NCI-H748 (cell line): ENCODE data around the gene ARHGAP40.

ENCODE experiments used
- DNase-seq: peaks from one replicate; lab custom pipeline; 2025; ENCODE audit not compliant: unreplicated experiment; lab: John Stamatoyannopoulos, UW

ARHGAP40 gene

DNA sequence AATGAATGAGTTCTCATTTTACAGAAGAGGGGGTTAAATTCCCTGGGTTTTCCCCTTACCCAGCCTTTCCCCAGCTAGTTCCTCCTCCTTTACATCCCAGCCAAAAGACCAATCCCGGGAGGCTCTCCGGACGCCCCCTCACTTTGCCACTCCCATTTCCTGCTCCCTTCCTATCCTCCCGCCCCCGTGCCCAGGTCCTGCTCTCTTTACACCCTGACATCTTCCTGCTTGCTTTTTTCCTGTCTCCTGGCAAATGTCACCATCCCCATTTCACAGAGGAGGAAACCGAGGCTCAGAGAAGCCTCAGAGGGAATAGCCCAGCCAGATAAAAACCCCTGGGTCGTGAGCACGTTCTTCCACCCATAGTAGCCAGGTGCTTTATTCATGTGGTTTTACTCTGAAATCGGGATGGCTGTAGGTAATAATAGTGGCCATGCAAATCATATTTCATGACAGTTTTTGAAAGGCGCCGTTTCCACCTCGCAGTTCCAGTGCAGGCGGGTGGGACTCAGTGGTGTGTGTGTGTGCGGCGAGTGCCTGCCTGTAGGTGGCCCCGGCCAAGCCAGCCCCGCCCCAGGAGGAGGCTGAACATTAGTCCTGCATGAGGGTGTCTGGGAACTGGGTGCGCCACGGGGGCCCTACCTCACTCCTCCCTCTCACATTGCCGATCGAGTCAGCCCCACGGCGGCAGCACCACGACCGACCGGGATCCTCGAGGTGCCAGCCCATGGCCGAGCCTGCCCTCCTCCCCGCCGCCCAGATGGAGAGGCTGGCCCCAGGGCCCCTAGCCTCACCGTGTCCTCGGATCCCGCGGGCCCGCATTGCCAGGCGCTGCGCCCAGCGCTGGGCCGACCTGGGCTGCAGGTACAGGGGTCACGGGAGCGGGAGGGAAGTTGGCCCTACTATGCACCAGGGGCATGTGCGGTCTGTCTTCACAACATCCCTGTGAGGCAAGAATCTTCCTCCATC is at the start of gene ARHGAP40:
Gene ARHGAP40 (plus strand): TSS at position 594 of the 969 bp plus-strand sequence.
- DNase-seq, result peak; percentile 52

DNA sequence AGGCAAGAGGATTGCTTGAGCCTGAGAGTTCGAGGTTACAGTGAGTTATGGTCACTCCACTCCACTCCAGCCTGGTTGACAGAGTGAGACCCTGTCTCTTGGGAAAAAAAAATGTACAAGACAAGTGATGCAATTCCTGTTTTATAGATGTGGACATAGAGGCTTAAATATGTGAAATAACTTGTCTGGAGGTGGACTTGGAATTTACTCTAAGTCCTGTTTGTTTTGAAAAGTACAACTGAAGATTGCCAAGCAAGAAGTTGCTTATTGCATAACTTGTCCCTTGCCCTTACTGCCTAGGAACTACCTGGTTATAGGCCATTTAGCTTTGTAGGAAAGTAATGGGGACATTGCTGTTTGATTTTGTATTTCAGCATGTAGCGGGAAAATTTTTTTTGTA is 46.6 kb upstream of the ARHGAP40 start:
- DNase-seq, result no peak

DNA sequence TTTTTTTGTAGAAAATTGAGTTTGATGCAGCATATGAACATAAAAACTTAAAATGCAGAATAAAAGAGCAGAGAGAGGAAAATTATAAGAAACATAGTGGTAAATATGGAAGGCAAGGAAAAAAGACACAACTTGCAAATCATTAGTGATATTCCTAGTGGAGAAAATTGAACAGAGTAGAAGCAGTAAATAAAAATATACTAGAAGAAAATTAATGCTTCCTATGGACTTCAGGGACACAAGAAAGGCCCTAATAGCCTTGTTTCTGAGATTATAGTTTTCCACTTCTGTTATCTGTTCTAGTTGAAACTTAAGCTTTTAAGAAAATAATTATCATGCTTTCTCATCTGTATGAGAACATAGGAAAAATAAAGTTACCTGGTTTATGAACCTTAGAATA is 46.2 kb upstream of the ARHGAP40 start:
- no peak for DNase-seq

DNA sequence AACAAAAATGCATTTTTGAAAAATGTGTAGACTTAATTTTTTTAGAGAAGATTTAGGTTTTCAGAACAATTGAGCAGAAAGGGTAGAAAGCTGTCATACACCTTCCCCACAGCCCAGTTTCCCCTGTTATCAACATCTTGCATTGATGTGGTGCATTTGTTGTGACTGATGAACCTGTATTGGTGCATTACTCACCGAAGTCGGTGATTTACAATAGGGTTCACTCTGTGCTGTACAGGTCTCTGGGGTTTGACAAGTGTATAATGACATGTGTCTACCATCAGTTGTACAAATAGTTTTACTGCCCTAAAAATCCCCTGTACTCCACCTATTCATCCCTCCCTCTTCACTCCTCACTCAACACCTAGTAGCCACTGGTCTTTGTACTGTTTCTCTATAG is 44.4 kb upstream of the ARHGAP40 start:
- no peak for DNase-seq

DNA sequence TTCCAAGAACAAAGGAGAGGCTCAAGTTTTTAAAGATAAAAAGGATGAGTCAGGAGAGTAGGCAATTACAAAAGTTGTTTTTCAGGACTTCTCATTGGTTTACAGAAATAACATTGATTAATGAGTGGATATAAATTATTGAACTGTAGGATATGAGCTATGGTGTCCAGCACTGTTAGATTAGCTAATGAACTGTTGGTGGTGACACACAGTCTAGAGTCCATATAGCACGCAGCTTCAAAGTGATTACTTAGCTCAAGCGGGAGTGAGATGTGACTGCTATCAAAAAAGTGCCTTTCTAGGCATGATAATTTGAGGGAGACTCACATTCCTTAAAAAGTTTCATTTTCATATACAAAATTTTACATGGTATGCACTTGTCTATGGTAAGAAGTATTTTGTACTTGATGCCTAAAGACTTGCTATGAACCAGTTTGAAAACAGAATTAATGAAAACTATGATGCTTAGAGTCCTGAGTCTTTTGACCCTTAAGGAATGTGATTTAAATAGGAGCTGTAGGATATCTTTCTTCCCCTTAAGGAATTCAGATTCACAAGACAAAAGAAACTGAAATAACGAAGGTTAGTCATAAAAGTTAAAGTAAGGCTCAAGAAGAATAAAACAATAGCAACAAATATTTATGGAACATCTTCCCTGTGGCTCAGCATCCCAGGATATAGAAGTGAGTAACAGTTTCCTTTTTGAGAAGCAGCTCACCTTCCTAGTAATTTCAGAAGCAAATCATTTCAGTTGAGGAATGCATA is 42.8 kb upstream of the ARHGAP40 start:
- DNase-seq, result no peak

DNA sequence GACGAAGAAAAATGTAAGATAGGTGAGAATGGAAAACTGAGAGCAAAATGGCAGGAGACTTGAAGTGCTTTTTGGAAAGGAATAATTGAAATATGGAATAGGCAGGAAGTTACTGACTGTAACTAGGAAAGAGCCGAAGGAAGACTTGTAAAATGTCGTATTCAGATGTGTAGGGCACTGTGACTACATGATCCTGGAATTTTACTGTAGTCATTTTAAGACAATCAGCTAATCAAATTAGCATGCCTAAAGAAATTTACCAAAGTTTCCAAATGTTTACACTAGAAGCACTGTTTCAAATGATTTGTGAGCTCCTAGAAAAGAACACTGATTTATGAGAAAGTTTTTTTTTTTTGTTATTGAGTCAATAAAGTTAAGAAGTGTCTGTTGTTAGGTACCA is 41.8 kb upstream of the ARHGAP40 start:
- DNase-seq, result no peak

DNA sequence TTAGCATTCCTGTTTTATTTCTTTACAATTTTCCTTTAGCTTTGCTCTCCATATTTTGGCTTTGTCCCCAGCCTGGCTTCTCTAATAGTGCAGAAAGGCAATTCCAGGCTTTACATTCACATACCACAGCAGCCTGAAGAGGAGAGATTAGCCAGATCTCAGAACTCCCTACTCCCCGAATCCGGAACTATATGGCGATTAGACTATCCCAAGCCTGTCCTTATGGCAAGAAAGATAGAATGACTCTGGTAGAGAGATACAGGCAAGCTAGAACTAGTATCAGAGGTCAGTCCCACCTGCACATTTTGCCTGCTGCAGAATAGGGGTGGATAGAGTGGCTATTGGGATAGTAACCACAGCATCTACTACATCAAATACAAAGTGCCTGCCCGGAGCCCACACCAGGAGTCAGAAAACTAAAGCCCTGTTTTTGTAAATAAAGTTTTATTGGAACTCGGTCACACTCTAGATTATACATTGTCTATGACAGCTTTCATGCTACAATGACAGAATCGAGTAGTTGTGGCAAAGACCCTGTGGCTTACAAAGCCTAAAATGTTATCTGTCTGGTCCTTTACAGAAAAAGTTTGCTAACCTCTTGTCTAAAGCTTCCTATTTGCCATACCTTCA is 37.7 kb upstream of the ARHGAP40 start:
- no peak for DNase-seq

DNA sequence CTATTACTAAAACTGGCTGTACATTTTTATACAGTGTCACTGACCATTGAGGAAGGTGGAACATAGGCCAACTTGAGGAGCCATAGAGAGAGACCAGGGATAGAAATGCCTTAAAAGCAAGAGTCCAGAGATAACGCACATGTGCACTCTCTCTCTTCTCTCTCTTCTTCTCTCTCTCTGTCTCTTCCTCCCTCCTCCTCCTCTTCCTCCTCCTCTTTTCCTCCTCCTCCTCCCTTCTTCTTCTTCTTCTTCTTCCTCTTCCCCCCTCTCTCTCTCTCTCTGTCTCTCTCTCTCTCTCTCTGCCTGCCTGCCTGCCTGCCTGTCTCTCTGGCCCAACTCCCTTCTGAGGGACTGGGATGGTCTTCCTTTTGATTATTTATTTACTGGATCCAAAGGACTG is 36.9 kb upstream of the ARHGAP40 start:
- no peak for DNase-seq

DNA sequence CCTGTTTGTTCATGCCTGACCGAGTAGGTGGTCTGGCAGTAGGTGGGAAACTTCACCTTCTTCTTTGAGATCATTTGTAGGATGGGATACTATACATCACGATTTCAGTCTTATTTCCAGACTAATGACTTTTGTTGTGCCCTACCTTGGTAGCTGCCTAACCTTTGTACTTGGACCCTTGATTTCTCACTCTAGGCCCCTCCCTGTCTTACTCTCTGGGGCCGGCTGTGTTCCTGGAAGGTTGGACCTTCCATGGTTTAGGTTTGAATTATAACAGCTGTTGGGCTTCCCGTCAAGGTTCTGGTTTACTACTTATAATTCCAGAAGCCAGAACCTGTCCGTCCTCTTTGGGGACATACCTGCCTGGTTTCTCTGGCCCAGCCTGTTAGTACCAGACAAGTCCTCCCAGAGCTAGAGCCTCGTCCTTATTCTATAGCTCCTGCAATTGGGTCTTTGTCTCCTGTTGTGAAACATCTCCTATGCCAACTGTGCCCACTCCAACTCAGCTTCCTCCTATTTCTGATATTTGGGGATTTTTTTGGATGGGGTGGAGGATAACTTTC is 35.5 kb upstream of the ARHGAP40 start:
- no peak for DNase-seq

DNA sequence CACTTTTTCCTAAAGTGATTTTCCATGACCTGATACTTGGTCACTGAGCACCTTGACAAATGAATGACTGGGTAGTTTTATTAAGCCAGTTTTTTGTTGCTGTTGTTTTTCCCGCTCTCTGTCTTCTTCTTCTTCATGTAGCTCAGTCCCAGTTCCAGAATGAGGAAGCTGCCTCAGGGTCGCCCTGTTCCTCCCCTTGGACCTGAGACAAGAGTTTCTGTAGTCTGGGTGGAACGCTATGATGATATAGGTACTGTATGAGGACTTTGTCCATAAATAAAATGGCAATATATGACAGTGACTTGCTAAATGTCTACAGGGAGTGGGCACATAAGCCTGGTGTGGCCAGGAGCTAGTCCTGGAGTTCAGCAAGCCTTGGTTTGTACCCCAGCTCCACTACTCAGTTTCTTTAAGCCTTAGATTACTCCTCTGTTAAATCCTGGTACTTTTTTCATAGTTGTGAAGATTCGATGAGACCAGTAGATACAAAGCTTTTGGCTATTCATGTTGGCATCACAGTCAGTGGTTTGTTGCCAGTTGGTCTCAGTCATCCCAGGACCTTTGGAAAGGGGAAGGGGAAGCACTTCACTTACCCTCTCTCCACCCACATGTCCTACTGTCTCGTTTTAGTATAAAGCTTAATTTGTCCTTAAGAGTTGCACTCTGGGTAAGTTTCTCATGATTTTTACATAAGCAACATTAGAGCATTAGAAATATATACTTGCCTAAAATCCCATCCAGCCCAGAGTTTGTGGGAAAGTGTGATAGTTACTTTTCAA is 31.7 kb upstream of the ARHGAP40 start:
- no peak for DNase-seq

DNA sequence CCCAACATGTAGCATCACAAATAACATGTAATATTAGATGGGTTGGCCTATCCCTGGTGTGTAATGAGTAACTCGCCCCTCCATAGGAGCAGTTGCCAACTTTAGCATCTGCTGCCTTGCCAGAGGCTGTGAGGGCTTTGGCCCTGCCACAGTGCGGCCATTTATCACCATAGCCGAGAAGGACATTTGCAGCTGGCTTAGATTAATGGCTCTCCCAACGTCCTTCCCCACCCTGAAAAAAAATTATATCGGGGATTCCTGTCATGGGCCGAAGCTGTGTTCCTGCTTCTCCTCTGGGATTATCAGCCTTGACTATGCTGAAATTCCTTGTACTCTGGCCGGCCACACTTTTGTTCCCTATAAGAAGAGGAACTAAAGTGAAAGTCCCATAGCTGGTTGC is 28.2 kb upstream of the ARHGAP40 start:
- no peak for DNase-seq

DNA sequence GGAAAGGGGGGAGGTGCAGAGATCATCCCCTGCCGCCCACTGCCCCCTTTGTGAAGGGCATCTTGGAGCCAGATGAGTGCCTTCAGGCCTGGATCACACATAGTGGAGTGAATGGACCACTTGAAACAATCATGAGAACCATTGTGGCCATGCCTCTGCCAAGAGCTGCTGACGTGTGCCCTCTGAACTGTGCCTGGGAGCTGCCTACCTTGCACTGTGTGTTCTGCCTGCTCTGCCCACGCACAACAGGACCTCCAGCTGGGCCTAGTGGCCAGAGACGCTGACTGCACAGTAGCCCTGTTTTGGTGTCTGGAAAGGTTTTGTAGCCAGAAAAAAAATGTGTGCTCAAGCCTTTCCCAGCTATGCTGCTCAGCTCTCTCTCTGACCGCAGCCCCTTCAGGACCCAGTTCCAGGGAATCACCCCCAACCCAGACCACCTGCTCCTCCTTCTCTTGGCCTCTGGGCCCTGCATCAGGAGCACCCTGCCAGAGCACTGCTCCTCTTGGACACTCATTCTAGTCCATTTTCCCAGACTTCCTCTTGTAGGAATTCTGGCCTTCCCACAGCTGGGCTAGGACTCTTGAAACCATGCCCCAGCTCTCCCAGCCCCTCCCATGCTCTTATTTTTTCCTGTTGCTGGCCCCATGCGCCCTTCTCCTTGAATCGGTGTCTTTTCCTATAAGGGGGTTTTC is 22.2 kb upstream of the ARHGAP40 start:
- DNase-seq, result no peak

DNA sequence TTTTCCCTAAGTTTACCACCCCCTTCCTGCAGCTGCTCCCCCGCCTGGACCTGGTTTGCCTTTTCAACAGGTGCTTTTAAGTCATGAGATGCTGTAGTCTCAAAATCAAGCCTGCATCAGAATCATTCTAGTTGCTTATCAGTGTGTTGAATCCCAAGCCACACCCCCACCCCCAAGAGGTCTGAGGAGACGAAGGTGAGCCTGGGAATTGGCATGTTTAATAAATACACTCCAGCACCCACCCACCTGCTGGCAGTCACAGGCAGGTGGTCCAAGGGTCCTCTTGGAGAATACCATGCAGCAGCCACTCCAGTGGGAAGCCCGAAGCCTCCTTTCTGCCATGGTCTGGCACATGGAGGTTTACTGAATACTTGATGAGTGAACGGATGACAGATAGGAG is 21.7 kb upstream of the ARHGAP40 start:
- no peak for DNase-seq

DNA sequence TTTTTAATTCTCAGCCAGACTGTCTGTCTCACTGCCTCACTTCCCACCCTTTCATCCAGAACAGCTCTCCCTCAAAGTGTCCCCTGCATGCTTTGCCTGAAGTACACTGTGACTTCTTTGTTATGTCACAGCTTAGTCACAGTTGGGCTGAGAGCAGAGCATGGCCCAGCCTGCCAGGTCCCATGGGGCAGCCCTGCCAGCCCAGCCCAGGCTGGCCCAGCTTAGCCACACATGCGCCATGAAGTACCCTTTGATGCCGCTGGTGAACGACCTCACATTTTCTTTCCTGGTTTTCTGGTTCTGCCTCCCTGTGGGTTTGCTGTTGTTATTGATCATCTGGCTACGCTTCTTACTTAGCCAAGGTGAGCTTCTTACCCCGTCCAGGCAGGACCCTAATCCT is 20.6 kb upstream of the ARHGAP40 start, which contains the start of gene ADIG:
Gene ADIG (plus strand): TSS at position 185 of the 400 bp plus-strand sequence. CDS start 54 bp downstream, at position 239.
- no peak for DNase-seq

DNA sequence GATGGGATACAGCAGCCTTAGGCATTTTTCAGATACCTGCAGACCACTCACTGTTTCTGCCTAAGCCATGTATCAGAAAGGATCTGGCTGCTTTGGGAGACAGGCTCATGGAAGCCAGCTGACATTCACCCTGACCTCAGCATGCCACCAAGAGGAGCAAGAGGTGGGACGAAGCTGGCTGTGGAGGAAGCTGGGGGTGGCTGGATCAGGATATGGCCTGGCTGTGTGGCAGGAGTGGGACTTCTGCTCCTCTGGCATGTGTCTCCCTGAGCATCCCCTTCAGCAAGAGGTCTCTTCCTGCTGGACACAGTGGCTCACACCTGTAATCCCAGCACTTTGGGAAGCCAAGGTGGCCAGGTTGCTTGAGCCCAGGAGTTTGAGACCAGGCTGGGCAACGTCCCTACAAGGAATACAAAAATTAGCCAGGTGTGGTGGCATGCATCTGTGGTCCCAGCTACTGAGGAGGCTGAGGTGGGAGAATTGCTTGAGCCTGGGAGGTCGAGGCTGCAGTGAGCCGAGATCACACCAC is 19.7 kb upstream of the ARHGAP40 start:
- DNase-seq, result no peak

DNA sequence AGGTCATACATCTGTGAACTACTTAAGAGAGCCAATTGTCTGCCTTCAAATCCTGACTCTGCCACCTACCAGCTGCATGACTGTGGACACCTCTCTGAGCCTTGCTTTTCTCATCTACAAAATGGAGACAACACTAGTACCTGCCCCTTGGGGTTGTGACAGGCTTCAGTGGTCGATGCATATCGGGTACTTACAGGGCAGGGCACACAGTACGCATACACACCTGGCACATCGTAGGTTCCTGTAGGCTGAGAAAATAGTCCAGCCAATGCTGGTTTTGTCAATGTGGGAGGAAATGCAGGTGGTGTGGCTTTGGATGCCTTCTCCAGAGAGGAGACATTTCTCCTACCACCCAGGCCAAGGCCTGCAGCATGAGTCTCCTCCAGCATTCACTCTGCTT is 18.3 kb upstream of the ARHGAP40 start:
- DNase-seq, result no peak

DNA sequence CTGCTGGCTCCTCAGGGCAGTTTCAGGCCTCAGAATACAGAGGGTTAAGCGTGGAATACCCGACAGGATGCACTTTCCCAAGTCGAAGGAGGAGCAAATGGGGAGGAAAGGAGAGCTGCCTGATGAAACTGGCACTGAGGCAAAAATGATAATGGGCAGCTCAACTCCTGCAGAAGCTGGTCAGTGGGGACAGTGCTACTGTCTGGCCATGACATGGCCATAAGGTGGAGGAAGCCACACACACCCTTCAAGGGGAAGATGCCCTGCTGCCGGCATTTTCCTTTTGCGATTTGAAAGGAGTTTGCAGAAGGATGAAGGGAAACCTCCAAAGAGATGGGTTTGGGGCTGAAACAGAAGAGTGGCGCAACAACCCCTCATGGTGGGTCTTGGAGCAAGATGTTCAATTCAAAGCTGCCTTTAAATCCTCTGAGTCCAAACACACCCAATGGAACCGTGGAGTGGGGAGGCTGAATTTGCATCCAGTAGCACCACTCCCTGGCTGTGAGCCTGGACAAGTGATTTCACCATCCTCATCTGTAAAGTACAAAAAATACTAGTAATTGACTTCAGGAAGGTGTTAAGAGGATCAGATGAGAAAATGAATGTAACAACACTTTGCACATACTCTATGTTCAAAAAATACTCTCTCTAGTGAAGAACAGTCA is 17.4 kb upstream of the ARHGAP40 start:
- DNase-seq, result no peak

DNA sequence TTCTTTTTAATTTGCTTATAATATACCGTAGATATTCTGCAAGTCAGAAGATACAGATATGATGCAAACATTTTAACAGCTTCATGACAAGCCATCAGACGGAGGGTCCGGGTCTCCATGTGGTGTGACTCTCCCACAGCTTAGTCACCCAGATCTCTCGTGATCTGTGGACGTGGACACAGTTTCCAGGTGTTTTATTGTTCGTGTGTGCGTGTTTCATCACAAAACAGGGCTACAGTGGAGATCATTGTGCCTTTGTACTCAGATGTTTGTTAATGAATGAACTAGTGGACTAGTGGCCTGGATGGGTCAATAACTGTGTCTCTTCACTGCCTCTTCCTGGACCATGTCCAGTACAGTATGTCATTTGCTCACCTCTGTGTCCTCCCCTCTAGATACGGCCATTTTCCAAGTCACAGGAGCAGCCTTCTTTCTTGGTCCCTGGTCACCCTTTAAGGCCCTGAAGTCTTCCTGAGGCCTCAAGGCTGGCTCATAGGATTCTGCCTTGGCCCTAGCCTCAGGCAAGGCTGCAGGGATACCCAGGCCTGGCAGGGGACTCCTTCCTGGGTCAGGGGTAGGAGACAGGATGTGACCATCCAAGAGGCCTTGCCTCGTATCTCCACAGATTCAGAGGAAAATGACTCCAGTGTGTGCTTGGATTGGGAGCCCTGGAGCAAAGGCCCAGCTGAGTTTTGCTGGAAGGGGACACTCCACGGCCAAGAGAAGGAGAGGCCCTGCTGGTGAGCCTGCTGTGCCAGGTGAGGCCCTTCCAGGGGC is 16.0 kb upstream of the ARHGAP40 start:
- DNase-seq, result no peak
